ENCODE data around the gene ZNF254.
"Not testable (repeated sequence)": the region's sequence is repeated elsewhere in the genome, so short reads cannot be mapped to it uniquely, and the experiment has no call there.

Gene ZNF254

DNA sequence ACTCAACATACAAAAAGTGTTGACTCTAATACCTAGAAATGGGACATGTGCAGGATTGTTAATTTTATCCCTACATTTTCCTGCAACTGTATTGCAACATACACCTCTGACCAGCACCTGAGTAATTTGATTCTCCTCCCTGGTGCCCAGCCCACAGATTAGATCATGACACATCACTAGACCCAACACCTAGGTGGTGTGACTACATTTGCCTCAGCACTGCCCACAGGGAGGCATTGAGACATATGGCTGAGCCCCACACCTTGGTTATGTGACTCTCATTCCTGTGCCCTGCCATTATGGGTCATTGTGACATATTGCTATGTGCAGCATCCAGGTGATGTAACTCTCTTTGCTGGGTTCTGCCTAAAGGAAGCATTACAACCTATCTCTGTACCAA is 13.2 kb upstream of the ZNF254 start:
- no peak for DNase-seq

DNA sequence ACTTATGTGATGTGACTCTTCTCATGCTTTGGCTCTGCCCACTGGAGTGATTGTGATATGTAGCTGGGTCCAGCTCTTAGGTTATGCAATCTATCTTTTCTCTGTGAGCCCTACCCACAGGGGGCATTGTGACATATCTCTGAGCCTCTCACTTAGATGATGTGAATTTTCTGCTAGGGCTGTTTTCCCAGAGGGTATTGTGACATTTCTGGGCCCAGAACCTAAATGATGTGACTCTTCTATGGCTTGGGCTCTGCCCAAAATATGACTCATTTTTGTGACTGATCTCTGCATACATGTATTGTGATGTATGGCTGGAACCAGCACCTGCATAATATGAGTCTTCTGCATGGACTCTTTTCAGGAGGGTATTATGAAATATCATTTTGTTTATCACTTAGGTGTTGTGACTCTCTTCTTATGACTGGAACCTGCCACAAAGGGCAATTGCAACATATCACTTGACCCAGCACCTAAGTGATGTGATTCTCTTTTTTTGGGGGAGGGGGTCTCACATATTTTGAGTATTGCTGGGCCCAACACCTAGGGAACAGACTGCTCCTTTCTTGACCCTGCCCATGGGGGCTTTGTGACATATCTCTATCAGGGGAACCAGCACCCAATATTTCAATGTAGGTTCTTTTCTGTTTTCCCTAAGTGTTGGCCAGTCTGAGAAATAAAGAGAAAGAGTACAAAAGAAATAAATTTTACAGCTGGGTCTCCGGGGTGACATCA is 12.1 kb upstream of the ZNF254 start:
- no peak for DNase-seq

DNA sequence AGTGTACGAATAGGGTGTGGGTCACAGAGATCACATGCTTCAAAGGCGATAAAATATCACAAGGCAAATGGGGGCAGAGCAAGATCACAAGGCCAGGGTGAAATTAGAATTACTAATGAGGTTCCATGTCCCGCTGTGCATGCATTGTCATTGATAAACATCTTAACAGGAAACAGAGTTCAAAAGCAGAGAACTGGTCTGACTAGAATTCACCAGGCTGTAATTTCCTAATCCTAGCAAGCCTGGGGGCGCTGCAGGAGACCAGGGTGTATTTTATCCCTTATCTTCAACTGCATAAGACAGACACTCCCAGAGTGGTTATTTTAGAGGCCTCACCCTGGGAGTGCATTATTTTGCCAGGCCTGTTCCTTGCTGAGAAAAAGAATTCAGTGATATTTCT is 11.5 kb upstream of the ZNF254 start:
- DNase-seq = not testable (repeated sequence)

DNA sequence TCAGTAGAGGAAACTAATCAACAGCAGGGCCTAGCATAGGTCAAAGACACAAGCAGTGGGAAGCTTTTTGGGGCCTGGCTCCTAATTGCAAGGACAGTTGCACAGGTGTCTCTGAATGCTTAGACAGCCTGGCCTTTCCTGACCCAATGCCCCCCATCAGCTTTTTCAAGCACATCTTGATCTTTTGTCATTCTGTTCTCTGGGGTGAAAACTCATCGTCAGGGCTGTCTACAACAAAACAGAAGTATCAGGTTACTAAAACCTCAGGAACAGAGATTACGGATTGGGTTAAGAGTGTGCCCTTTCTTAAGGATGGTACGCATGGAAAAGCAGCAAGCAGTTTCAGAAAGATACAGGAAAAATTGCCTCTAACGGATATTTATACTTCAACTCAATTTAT is 8.3 kb upstream of the ZNF254 start:
- DNase-seq = no peak

DNA sequence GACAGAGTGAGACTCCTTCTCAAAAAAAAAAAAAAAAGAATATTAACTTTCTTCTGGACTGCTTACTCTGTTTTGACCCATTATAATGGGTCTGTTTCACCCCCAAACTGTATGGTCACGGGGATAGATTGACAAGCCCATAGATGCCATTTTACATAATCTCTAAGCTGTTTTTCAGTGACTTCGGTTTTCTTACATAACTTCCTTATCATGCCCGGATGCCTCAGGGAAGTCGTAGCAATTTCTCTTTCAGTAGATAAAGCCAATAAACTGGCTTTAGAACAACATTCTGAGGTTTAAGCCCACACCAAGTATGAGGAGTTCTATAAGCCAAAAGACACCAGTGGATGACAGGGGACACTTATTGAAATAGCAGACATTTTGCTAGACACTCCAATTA is 5.9 kb upstream of the ZNF254 start:
- DNase-seq = no peak

DNA sequence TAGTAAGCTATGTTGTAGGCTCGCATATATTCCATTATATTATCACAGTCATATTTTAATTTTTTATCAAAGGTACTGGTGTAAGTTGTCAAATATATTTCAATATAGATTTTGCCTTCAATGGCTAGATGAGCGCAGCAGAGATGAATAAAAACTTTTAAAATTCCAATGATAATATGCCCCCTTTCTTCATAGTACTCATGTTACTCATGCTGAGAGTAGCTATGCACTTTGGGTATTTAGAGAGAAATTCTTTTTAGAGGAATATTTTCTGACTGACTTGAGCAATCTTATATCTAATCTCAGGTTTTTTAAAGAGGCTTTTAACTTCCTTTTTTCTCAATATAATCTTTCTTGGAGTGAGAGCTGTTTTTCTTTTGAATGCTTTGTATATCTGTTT is 11.4 kb downstream of the ZNF254 start:
- no peak for DNase-seq

DNA sequence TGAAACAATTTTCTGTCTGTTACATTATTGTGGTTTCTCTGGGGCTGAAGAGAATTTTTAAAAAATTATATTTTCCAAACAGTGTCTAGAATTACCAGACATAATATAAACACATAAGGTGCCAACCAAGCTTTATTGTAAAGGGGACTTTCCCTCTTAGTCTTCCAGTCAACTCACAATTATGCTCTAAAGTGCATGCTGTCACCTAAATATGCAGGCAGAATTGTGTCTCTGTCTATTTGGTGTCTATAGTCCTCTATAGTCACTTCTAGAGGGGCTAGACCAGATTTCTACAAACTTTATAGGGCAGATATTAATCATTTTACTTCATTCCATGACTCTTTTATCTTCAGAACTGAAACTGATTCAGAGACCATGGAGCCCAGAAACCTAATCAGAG is 12.8 kb downstream of the ZNF254 start:
- DNase-seq = no peak

DNA sequence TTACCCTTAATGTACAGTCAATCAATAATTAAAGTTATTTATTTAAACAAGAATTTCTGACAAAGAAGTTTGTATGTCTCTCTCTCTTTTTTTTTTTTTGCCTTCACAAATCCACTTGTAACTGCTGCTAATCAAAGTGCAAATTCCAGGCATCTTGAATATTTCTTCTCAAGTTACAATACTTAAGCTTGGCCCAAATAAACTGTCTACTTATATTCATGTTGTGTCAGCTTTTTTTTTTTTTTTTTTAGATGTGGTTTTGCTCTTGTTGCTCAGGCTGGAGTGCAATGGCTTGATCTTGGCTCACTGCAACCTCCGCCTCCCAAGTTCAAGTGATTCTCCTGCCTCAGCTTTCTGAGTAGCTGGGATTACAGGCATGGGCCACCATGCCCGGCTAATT is 13.6 kb downstream of the ZNF254 start:
- DNase-seq = not testable (repeated sequence)

DNA sequence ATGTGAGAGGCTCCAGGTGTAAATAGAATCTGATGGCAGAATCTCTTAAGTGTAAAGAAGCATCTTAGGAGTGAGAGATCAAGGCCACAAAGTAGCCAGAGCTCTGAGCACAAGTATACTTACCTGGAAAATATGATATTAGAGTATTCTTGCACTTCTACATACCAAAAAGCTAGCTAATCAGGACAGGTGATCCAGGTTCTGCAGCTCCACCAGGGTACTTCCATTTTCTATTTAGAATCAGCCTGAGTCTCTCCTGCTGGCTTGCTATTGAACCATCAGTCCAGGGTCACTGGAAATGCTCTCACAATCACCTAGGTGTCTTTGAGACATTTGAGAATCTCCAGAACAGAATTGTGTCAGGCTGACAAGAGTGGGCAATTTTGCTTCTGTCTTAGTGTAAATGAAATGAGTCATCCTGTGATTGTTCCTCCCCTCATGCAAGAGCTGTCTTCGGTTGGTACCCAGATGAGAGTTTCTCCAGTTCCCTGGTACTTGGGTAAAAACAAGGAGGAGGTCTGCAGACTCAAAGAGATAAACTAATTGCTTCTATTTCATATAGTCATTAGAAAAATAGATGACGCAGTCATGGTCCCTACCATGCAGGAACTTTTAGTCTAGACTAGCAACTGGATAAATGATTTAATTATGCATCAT is 14.6 kb downstream of the ZNF254 start:
- no peak for DNase-seq

DNA sequence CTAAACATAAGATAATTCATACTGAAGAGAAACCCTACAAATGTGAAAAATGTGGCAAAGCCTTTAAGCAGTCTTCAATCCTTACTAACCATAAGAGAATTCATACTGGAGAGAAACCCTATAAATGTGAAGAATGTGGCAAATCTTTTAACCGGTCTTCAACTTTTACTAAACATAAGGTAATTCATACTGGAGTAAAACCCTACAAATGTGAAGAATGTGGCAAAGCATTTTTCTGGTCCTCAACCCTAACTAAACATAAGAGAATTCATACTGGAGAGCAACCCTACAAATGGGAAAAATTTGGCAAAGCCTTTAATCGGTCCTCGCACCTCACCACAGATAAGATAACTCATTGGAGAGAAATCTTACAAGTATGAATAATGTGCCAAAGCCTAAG is 40.6 kb downstream of the ZNF254 start:
- DNase-seq = no peak

DNA sequence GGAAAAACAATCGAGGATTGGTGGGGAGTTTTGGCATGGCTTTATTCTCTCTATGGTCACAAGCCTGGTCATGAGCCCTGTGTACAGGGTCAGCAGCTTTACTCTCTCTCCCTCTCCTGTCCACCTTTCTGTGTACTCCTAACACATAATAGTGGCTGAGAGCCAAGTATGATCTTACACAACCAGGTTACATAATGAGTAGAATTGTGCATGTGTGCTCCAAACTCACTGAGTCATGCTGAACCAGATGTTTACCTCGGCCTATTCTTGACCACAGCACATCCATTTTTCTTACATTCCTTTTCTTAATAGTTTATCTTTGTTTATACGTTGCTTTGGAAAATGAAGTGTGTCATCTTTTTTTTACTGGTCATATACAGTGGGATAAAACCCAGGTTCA is 53.1 kb downstream of the ZNF254 start:
- no peak for DNase-seq

DNA sequence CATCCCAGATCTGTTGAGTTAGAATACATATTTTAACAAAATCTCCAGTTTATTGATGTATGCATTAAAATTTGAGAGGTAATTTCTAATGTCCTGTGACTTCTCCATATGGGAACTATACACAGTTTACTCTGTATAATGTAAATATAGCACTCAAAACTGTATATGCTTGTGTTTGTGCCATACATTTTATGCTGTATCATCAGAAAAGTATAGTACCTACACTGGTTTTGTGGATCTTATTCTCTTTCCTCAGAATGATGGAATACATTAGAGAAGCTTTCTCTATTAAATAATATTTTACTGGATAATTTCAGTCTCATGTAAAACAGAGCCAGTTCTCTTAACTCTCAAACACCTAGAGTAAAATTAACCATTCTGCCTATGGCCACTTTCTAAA is 53.6 kb downstream of the ZNF254 start:
- no peak for DNase-seq

DNA sequence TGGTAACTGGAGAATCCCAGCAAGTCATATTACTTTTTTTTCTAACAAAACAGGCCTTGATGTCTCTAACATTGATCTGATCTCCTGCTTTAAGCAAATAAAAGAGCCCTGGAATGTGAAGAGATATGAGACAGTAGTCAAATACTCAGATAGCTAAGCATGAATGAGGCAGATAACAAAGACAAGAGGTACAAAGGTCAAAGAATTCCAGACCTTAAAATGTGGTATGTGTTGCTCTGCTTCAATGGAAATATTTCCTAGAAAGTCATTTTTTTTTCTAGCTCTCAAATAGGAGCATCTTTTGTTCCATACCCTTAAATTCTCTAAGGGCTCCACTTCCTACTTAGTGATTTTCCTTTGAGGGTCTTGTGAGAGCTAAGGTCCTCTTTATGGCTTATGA is 54.6 kb downstream of the ZNF254 start:
- DNase-seq = no peak

DNA sequence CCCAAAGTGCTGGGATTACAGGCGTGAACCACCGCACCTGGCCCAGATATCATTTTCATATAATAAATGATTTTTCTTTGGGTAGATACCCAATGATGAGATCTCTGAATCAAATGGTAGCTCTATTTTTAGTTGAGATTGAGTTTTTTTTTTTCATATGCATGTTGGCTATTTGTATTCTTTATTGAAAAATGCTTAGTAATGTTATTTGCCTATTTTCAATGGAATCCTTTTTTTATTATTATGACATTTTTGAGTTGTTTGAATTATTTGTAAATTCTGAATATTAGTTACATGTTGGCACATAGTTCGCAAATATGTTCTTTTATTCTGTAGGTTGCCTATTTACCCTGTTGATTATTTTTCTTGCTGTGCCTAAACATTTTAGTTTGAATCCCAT is 55.8 kb downstream of the ZNF254 start:
- DNase-seq = no peak

DNA sequence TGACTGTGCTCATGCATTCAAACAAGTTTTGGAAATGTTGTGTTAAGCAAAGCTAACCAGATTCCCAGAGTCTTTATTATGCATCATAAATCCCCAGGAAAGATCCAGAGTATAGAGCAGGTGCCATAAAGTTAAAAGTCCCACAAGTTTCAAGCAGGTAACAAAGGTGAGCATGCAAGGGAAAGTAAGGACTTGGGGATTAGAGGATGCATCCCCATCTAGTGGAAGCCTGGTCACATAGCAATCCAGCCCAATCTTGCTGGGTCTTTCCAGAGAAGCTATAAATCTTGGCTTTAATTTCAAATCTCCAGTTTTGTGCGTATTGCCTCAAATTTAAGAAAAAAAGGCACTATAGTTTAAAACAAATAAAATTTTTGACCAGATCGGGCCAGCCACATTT is 72.7 kb downstream of the ZNF254 start:
- no peak for DNase-seq

DNA sequence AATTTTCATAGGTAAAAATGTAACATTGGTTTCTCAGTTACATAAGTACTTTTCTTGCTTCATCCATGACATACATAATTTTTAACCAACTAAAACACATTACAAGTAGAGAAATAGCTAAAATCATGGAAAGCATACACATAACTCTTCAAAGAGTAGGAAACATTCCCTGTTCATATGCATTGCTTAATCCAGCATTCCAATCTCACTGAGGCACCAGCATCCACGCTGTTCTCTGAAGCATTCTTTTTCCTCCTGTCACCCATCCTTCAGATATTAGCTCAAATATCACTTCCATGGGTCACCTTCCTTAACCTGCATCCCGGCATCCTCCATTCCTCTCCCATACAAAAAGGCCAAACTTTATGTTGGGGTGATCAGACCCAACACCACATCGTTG is 79.1 kb downstream of the ZNF254 start:
- DNase-seq = no peak

DNA sequence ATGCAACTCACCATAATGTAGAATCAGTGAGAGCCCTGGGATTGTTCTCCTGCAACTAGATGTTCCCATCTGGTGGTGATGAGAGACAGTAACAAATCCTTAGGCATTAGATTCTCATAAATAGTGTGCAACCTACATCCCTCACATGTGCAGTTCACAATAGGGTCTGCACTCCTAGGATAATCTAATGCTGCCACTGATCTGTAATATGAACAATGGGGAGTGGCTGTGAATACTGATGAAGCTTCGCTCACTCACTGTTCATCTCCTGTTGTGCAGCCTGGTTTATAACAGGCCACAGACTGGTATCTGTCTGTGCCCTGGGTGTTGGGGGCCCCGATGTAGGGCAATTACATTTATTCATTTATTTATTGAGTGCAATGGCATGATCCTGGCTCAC is 86.9 kb downstream of the ZNF254 start:
- DNase-seq = no peak

DNA sequence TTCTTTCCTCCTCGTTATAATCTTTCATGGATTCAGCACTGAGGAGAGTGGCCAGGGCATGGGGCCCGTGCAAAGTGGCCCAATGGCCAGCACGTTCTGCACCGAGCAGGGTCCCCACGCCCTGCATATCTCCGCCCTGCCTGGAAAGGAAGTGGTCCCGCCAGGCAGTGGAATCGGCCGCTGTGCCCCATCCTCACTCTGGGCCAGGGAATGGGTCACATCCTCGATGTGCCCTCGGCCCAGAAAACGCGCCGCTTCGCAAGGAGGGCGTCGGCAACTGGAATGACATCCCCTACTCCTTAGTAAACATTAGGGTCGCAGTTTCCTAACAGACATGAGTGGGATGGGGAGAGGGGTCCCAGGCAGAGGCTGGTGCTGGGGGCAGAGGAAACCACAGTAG is 90.7 kb downstream of the ZNF254 start:
- no peak for DNase-seq

DNA sequence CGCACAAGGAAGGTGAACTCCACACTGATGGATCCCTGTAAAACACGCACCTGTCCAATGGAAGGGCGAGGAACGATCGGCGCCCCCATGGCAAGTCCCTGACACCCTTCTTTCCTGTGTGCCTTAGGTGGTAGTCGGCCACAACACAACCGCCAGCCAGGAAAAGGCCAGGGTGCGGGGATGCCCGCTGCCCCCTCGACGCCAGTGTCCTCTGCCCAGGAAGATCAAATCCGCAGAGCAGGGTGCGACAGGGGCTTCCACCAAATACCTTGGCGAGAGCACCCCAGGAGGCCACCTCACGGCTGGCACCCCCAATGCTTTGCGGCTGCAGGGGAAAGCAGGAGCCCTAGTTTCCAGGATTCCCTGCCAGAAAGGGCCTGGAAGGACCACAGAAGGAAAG is 91.2 kb downstream of the ZNF254 start:
- no peak for DNase-seq

Data from right forelimb (tissue), 1 donor.